ENCODE data around the gene STRADA. TPM values are rescaled to one million over a fixed set of nuclear protein-coding genes. Genes with fewer than 3 reads are reported as not detected.

Gene STRADA
- total RNA-seq, 1 donor from 2014 or later = 25.9 TPM

DNA sequence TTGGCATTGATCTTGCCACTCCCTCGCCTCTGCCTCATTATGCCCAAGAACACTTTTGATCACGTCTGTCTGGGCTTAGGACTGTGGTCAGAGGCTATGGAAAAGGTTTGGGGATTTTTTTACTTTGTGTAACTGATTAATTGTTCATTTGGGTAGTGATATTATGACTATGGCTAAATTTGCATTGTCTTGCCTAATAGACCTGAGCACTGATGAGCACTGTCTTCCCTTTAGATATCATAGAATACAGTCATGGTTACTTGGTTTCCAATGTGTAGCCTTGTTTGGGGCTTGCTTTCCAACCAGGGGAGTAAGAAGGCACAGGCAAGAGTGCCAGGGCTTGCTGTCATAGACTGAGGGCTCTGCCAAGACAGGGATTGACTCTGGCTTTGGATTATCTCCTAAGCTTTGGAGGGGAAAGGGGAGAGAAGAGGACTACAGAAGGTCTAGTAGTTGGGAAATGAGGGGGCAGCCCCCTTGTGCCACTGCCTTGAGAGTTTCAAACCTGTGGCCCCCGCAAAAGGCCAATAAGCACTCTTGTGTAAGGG is 55.4 kb downstream of the STRADA start:
- DNase-seq (ENCODE audit: low read depth) = no peak

DNA sequence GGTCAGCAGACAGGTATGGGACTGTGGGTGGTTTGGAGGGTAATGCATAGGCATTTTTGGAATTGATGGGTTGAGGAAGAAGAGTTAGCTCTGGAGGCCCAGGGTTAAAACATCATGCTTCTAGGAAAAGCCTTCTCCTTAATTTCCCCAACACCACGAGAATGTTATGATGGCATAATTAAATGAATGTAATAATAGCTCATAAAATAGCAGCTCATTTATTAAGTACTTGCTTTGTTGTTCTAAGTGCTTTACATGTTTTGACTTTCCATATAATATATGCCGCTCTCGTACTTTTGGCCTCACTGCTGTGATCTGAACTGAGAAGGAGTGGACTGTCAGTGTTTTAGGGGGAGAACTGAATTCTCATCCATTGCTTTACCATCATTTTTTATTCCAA is 56.0 kb downstream of the STRADA start:
- DNase-seq (ENCODE audit: low read depth) = no peak

DNA sequence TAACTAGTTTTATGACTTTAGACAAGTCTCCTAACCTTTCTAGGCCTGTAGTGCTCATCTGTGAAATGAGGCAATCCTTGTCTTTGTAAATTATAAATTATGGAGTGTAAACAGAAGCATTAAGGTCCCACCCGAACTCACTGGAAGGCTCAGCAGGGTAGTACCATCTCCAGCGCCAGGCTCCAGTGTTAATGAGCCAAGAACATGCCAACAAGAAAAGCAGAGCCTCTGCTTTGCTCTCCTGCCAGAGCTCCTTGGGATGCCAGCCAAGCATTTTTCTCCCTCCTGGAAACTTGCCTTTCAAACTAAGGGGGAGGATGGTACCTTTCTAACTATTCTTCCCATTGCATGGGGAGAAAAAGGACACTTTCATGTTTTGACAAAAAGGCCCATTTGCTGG is 56.6 kb downstream of the STRADA start:
- DNase-seq (ENCODE audit: low read depth) = peak; percentile 4

DNA sequence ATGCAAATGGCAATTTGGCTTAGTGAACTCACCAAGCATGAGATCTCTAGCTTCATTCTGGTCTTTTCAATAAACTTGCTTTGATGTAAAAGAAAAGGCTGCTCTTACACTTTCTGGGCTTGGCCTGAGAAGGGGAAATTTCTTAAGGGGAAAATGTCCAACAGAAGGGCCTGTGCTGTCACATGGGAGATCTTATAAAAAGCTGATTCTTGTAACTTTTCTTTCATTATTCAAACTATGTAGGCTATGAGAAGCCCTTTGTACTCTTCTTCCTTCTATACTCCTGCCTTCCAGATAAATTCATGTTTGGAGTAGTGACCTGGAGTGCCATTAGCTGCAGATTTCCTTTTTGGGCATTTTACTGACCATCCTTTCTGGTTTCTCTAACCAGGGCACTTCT is 58.6 kb downstream of the STRADA start:
- DNase-seq (ENCODE audit: low read depth) = no peak

DNA sequence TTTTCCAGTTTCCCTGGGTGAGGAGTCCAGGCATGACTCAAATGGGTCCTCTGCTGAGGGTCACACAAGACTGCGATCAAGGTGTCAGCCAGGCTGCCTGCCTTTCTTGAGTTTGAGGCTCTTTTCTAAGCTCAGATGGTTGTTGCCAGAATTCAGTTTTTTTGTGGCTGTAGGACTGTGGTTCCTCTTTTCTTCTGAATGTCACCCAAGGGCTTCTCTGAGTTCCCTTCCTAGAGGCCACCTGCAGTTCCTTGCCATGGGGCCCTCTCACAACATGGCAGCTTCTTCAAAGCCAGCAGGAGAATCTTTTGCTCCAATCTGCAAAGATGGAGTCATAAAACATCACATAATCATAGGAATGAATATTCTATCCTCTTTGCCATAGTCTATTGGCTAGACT is 59.2 kb downstream of the STRADA start:
- DNase-seq (ENCODE audit: low read depth) = no peak

DNA sequence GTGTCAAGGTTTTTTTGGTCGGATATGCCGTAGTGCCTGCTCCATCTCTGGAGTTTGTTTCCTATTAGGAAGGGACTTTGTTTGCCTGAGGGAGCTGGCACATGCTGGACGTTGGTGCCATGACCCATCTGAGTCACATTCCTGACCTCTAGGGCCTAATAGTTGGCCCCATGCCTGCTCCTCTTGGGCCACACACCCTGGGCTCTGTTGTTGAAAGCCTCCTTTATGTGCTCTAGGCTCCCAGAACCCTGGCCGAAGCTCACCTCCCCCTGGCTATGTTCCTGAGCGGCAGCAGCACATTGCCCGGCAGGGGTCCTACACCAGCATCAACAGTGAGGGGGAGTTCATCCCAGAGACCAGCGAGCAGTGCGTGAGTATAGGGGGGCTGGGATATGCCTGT is 60.1 kb downstream of the STRADA start:
- DNase-seq (ENCODE audit: low read depth) = peak; percentile 17

DNA sequence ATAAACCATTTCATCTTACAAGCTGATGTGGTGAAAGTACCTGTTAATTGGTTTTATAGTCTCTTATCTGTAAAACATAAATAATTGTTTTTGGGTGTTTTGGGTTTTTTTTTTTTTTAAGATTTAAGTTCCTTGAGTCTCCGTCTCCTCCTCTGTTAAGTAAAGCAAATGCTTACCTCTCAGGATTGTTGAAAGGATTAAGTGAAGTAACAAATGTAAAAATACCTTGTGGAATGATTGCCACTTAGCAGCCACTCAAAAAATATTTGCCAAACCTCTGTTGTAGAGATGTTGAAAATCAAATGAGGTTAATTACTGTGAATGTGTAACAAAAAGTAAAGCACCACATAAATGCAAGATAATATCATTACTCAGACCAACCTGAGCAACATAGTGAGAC is 60.9 kb downstream of the STRADA start:
- no peak for DNase-seq (ENCODE audit: low read depth)

DNA sequence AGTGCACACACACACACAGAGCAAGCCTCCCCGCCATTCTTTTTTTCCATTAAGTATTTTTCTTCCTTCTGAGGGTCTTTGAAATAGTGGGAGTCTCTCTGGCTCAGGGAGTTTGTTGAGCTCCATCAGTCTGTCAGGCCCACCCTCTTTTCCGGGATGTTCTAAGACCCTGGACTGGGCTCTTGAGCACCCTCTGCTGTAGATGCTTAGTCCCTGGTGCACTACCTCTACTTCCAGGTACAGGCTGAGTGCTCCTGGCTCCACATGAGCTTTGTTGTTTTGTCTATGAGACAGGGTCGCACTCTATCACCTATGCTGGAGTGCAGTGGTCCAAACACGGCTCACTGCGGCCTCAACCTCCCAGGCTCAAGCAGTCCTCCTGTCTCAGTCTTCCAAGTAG is 62.4 kb downstream of the STRADA start:
- no peak for DNase-seq (ENCODE audit: low read depth)

DNA sequence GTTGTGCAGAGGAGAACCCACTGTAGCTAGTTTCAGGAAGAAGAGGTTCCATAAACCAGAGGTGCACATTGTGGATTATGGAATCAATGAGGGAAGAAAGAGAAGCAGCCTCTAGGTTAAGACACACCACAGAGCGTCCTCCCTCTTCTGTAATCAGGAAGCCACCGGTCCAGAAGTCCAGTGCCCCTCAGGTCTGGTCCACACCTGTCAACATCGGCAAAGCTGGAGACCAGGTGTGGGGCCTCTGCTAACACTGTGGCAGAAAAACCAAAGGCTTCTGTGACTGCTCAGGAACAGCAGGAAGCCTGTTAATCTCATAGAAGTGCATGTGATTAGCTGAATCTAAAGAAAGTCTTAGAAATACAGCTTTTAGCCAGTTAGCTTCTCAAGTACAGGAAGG is 65.0 kb downstream of the STRADA start:
- DNase-seq (ENCODE audit: low read depth) = no peak

DNA sequence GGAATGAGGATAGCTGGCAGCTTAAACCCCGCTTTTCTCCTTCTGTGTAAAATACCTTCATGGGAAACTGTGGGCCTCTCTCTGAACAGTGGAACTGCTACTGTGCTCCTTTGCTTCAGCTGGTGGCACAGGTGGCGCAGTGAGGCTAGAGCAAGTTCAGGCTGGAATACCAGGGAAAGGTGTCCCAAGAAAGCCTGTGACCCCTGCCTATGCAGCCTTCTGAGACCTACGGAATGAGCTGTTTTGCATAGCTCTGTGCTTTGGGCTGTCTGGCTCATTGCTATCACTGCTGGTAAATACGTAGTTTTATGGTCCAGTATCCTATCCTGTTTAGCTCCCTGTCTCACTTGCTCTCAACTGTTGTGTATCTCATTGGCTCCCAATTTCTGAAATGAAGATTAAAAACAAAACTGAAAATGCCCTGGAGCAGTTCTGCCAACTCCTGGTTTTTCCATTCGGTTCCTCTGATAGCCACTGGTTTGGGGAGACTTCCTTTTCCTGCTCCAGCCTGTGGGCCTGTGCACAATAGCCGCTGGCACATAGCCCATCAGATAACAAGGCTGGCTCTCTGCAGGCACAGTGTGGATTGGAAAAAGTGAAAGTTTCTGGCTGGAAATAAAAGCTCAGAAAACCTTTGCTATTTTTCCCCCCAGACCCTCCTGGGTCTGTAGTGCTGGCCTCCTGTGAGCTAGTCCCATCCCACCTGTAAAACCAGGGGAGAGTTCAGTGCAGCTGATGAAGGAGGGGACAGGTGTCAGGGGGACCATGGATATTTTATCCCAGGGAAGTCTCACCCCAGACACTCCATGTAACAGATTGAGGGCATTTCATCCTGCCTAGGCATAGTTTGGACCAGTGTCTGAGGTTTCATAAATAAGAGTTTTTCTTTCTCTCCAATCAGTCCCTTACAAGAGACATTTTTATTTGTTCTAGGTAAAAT is 65.7 kb downstream of the STRADA start:
- DNase-seq (ENCODE audit: low read depth) = peak; percentile 53

DNA sequence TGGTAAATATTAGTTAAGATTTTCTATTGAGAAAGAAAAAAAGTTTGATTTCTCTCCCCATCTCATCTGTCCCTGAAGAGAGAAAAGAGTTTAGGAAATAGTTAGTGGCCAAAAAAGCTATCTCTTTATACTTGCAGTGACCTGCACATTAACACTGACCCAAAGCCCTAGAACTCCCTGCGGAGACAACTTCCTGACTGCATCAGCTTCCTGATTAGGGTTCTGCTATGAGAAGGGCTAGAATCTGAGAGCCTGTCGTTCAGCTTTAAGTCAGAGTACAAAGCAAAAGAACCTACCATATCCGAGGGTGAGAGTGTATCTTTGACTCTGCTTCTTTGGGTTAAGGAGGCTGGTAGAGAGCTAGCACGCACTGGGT is 66.4 kb downstream of the STRADA start:
- DNase-seq (ENCODE audit: low read depth) = no peak

DNA sequence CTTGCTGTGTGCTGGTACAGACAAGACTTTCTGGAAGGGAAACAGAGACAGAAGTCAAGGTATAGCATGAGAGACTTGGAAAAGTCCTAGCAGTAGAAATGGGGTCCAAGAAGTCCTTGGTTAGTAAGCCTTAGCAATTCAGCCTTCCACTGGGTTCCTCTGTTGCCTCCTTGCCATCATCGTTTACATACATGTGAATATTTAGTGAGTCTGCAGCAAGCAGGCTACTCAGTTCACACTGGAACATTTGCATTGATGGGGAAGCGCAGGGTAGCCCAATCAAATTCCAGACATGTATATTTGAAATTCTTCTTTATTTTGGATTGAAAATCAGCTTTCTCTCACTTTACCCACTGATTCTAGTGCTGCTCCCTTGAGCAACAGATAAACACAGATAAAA is 68.7 kb downstream of the STRADA start:
- no peak for DNase-seq (ENCODE audit: low read depth)

DNA sequence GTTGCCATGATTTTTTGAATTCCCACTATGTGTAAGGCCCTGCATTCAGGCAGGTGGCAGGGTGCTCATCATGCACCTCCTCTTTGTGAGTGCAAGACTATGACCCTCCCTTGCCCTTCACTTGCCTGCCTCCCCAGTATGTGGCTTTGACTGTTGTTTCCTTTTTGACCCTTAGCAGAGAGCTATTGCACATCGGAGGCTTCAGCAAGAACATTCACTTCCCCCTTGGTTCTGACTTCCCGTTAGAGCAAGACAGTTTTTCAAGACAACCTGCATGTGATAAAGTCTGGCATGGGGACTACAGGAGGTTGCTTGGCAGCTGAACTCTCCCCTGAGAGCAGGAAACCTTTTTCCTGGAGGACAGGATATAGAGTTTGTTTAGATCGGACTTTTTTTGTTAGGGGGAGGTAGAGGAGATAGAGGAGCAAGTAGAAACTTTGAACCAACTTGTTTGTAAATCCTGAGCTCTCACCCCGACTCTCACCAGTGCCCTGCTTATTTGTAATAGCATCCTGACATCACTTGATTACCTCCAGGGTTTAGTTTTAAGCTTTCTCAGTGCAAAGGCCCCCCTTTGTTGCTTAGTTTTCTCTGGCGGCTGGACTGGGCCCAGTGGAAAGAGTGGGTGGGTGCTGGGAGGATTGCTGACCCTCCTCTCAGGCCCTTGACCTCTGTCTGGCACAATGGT is 75.9 kb downstream of the STRADA start:
- DNase-seq (ENCODE audit: low read depth) = no peak

DNA sequence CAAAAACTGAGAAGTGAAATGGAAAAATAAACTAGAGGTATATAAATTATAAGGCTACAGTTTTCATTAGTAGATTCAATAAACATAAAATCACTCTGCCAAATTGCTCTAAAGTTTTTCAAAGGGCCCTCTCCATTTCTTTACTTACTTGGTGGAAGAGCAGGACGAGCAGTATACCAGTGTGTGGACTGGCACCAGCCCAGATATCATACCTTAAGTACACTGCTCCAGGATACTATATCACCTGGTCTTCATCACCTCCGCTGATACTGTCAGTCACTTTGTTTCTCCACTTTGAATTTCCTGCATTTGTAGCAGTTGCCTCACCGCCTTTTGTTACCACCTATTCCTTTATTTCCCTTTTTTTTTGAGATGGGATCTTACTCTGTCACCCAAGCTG is 81.7 kb downstream of the STRADA start:
- no peak for DNase-seq (ENCODE audit: low read depth)

DNA sequence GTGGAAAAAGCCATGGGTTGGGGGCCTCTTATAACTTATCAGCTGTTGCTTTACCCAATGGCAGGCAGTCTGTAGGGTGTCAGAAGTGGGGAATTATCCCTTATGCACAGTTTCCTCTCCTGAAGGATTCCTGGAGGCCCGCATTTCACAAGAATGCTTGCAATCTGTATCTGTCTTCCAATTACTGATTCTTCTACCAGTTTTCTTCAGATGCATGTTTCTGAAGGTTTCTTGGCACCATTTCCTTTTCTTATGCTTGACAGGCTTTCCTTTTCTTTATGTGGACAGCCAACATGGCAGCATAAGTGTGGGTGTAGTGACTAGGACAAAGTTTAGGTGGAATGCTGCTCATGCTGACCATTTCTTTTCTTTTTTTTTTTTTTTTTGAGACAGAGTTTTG is 83.2 kb downstream of the STRADA start:
- DNase-seq (ENCODE audit: low read depth) = no peak

DNA sequence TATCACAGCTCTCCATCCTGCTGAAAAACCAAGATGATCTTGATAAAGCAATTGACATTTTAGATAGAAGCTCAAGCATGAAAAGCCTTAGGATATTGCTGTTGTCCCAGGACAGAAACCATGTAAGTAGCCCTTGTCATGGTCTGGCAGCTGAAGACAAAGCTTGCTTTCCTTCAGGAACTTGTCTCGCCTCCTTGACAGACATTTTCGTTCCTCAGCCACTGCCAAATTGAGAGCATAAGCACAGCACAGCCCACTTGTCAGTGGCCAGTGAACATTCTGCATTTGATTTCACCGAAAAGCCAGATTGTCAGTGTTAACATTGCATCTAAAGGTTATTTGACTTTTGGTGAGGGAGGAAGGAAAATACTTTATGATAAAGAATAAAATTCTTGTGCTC is 83.8 kb downstream of the STRADA start:
- DNase-seq (ENCODE audit: low read depth) = no peak

DNA sequence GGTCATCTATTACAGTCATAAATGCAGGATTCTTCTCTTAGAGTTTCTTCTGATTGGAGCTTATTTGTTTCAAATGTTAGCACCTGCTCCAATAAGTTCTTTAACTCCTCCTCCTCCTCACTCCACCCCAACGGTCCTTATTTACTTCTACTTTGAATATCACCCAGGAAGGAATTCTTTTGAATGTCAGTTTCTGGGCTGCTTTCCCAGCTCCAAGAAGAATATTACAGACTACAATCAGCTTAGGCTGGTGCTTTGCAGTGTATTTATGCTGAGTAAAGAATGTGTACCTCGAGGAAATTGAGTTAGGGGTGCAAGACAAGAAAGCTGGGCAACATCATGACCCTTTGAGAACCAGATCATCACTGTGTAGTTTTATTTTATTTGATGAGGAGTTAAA is 88.5 kb downstream of the STRADA start:
- DNase-seq (ENCODE audit: low read depth) = no peak

Other genes starting within 250 kb of the STRADA start
- 0.05 TPM in 1 of 2 replicates, not detected in the other for gene KCNH6, start 218.4 kb downstream of the STRADA start, total RNA-seq
- gene DCAF7, start 191.3 kb downstream of the STRADA start, total RNA-seq = 18.4 and 53.2 TPM in 2 replicates
- gene TACO1, start 140.9 kb downstream of the STRADA start, total RNA-seq = 15.4 and 22.2 TPM in 2 replicates
- 12.0 and 23.2 TPM in 2 replicates for gene MAP3K3, start 119.4 kb downstream of the STRADA start, total RNA-seq
- 21.9 and 26.7 TPM in 2 replicates for gene LIMD2, start 41.7 kb downstream of the STRADA start, total RNA-seq
- gene CCDC47, start 31.8 kb upstream of the STRADA start, total RNA-seq = 77.1 and 178 TPM in 2 replicates
- 45.0 and 135 TPM in 2 replicates for gene DDX42, start 32.4 kb upstream of the STRADA start, total RNA-seq
- 37.0 and 132 TPM in 2 replicates for gene PSMC5, start 85.6 kb upstream of the STRADA start, total RNA-seq
- 76.1 and 100 TPM in 2 replicates for gene FTSJ3, start 85.9 kb upstream of the STRADA start, total RNA-seq
- 65.2 and 96.2 TPM in 2 replicates for gene SMARCD2, start 100.9 kb upstream of the STRADA start, total RNA-seq
- not detected in 2 replicates for gene CSH2, start 131.9 kb upstream of the STRADA start, total RNA-seq
- gene GH2, start 140.1 kb upstream of the STRADA start, total RNA-seq = not detected in 2 replicates
- not detected in 2 replicates for gene CSH1, start 154.8 kb upstream of the STRADA start, total RNA-seq
- not detected in 2 replicates for gene CSHL1, start 169.5 kb upstream of the STRADA start, total RNA-seq
- gene GH1, start 177.0 kb upstream of the STRADA start, total RNA-seq = not detected in 2 replicates
- gene CD79B, start 190.5 kb upstream of the STRADA start, total RNA-seq = not detected in 2 replicates
- gene SCN4A, start 231.1 kb upstream of the STRADA start, total RNA-seq = not detected in 2 replicates

All from renal cortical epithelial cell (primary cell).